Activated naive CD4-positive, alpha-beta T cell treated with anti-CD3 and anti-CD28 coated beads, Interleukin-2, amount 50 U/mL, for 72 hours (primary cell): ENCODE results near the gene LENEP. TPM values are rescaled to one million over a fixed set of nuclear protein-coding genes. Genes with fewer than 3 reads are reported as not detected.

Experiments used
- ATAC-seq, 2 donors: fragments of 150-1000 bp; cut with Tn5 transposase; 2 replicates each; pipeline ENCODE4 v1.10.0; 2021; ENCODE audit warnings: mild to moderate bottlenecking in 2 of 2, moderate library complexity in 2 of 2
- DNase-seq, 2 donors: peaks; one replicate each; pipeline ENCODE4 v3.0.0; 2021 to 2022; ENCODE audit warnings: low spot score in 2 of 2
- H3K27ac Mint-ChIP-seq, 2 donors: one replicate each; pipeline ENCODE4 v1.8.0; 2022; ENCODE audit warnings: mild to moderate bottlenecking in 2 of 2, mixed read lengths in 2 of 2
- H3K36me3 Mint-ChIP-seq, 2 donors: one replicate each; pipeline ENCODE4 v1.8.0; 2022; ENCODE audit warnings: mixed read lengths in 2 of 2
- H3K9me3 Mint-ChIP-seq, 2 donors: one replicate each; pipeline ENCODE4 v1.8.0; 2022; ENCODE audit warnings: mixed read lengths in 2 of 2
- total RNA-seq, 2 donors: library from RNA; stranded (reverse); gene quantifications; one replicate each; pipeline ENCODE4 v1.2.3, GENCODE V29; 2022

The LENEP gene
- total RNA-seq, 2 donors from 2014 or later, result 0.66 to 0.68 TPM

GRCh38 chr1:154957091-154957657 lies 36.2 kb upstream of the LENEP start:
- Mint-ChIP-seq H3K36me3 (peaks cover 16 to 26% of the 10 kb centered on the region in 2 donors), H3K27ac (peak overlapping the region; percentile 97 to 100), H3K9me3 (no peaks in the 10 kb centered on the region)
- ATAC-seq (no peak), DNase-seq (no peak)

DNA sequence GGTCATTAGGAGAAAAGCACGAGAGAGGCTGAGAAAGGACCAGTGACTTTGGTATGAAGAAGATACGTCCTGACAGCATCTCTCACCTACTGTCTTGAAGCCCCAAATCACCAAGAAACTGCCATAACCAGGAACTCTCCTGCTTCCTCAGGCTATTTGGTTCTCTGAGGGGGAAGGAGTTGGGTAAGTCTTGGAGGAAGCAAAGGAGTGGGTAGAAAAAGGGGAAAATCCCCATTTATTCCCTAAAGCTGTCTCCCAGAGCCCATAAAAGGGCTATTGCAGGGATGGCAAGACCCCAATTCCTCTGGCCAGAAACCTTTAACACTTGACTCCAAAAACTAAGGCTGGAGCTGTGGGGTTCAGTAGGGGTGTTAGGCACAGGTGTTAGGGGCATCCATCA lies 35.4 kb upstream of the LENEP start:
- DNase-seq, result no peak
- no peaks in the 10 kb centered on the region for H3K9me3 Mint-ChIP-seq
- no peak for ATAC-seq
- peaks cover 18 to 24% of the 10 kb centered on the region in 2 donors for H3K36me3 Mint-ChIP-seq
- peak overlapping the region in 1 of 2 donors; percentile 91 for H3K27ac Mint-ChIP-seq

DNA sequence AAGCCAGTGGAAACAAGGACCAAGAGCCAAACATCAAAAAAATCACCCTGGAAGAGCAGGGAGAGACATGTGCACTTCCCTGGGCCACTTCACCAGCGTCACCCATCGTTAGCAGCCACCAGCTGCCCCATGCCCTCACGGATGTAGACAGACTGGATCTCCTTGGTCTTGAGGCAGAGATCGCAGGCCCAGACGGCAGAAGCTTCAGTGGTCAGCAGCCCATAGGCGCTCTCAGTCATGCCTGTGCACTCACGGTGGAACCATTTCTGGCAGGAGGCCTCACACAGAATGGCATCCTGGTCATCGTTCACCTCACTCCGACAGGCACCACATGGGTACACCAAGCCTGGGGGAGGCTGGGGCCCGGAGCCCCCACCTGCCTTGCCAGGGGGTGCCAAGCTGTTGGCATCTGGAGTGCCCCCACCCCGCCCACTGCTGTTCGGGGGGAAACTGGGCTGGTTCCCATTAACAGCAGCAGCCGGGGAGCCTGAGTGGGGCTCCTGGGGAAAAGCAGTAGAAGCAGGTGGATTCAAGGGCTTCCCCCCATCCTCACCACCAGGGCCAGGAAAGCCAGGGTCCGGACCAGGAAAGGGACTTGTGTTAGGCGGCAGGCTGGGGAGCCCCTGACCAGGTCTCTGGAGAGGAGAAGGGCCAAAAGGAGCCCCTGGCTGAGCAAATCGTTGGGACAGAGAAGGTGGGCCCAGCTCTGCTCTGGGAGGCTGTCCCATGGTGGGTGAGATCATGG lies 34.5 kb upstream of the LENEP start:
- DNase-seq (no peak), ATAC-seq (no peak)
- Mint-ChIP-seq H3K27ac (peak overlapping the region; percentile 82 to 91), H3K9me3 (no peaks in the 10 kb centered on the region), H3K36me3 (peaks cover 15 to 24% of the 10 kb centered on the region in 2 donors)

DNA sequence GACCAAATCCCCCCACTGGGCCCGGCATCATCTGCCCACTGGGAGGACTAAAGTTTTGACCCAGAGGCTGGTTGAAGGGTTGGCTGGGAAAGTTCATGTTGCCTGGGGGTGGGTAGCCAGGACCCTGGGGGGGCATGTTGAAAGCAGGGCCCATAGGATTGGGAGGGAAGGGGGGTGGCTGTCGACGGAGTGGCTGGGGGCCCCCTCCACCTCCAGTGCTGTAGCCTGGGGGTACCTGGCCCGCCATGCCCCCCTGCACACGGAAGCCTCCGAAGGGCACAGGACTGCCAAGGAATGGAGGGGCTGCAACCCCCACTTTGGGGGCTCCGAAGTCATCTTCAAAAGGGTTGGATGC lies 34.0 kb upstream of the LENEP start:
- ATAC-seq (no peak), DNase-seq (no peak)
- peak overlapping the region; percentile 82 to 91 for H3K27ac Mint-ChIP-seq
- H3K36me3 Mint-ChIP-seq, result peaks cover 15 to 24% of the 10 kb centered on the region in 2 donors
- H3K9me3 Mint-ChIP-seq, result no peaks in the 10 kb centered on the region

- DNase-seq (no peak), ATAC-seq (no peak)
- Mint-ChIP-seq H3K9me3 (no peaks in the 10 kb centered on the region), H3K27ac (peak overlapping the region; percentile 91 to 95), H3K36me3 (peaks cover 15 to 24% of the 10 kb centered on the region in 2 donors)
These were observed 32.8 kb upstream of the LENEP start for GRCh38 chr1:154960446-154961136.

DNA sequence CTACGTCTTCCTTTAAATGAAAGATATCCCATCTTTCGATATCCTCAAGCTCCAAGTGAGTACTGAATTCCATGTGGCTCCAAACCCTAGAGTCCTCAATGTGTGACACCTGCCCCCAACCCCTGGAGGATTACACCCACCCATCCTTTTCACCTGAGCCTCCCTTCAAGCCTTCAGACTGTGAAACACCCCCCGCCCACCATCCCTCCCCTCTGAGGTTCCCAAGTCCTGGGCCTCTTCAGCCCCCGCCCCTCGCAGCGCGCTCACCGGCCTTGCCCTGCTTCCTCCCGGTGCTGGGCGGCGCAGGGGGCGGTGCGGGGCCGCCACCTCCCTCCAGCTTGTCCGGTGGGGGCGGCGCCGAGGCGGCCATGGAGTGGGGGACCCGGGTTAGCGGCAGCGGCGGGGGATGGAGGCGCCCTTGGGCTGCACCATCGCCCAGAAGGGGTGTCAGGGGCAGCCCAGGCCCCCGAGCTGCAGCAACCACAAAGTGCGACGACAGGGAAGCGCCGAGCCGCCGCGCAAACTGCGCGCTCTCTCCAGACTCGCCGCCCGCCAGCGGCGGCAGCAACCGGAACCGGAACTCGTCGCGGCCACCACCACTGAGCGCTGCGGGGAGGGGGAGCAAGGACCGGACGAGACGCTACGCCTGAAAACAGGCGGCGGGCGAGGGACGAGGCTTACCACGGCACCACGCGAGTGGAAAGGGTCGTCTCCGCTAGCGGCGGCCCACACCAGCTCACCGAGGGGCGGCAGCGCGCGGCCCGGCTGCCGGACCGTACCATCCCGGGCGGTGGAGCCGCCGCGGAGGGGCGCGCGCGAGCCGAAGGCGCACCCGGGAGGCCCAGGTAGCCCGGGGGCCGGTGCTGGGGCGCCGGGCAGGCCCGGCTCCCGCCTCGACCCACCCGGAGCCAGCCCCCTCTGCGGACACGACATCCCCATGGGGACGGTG lies 31.9 kb upstream of the LENEP start, which contains the start of gene PYGO2:
Gene PYGO2 (minus strand): TSS at position 576 of the 949 bp plus-strand sequence. CDS start 206 bp downstream, at position 370.
- H3K36me3 Mint-ChIP-seq, result peaks cover 15 to 24% of the 10 kb centered on the region in 2 donors
- no peaks in the 10 kb centered on the region for H3K9me3 Mint-ChIP-seq
- H3K27ac Mint-ChIP-seq, result peak within 1 kb of the TSS; percentile 91 to 95
- DNase-seq, result peak; percentile 86 to 88
- peak; percentile 87 to 92 for ATAC-seq

- peaks cover 15 to 24% of the 10 kb centered on the region in 2 donors for H3K36me3 Mint-ChIP-seq
- ATAC-seq, result peak; percentile 12 to 23
These were observed 31.1 kb upstream of the LENEP start for GRCh38 chr1:154962156-154962749.

DNA sequence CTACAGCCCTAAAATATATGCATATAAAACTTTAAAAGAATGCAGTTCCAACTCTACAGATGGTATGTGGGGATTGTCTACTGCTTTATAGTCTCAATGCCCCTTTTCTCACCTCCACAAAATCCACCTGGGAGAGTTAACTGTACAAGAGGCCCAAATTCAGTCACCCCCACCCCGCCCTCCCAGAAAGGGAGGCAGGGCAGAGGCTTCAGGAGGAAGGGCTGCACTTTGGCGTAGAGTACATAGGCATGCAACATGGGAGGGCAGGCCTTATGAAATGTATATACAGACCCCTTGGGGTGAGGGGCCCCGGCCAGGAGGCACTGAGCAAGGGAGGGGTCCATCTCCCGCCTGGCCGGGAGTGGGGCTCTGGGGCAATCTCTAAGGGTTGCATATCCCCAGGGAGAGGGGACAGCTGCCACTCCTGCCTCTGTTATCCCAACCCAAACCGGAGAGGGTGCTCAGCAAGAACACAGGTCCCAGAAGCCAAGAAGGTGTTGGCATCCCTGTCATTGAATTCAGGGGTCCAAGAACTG lies 30.5 kb upstream of the LENEP start:
- H3K36me3 Mint-ChIP-seq, result peaks cover 15 to 24% of the 10 kb centered on the region in 2 donors
- H3K9me3 Mint-ChIP-seq, result no peaks in the 10 kb centered on the region
- ATAC-seq, result no peak
- DNase-seq, result no peak
- peak overlapping the region in 1 of 2 donors; percentile 91 for H3K27ac Mint-ChIP-seq

More at GRCh38 chr1:154962156-154962749, 31.1 kb upstream of the LENEP start:
- DNase-seq, result no peak
- no peaks in the 10 kb centered on the region for H3K9me3 Mint-ChIP-seq
- peak overlapping the region; percentile 91 to 92 for H3K27ac Mint-ChIP-seq

- no peak for DNase-seq
- no peaks in the 10 kb centered on the region for H3K9me3 Mint-ChIP-seq
- peaks cover 10 to 24% of the 10 kb centered on the region in 2 donors for H3K36me3 Mint-ChIP-seq
- H3K27ac Mint-ChIP-seq, result peak overlapping the region; percentile 28 to 85
- ATAC-seq, result no peak
These were observed 29.7 kb upstream of the LENEP start for GRCh38 chr1:154963643-154964042.

- DNase-seq (no peak), ATAC-seq (no peak)
- Mint-ChIP-seq H3K36me3 (peaks cover 9 to 24% of the 10 kb centered on the region in 2 donors), H3K9me3 (no peaks in the 10 kb centered on the region), H3K27ac (peak overlapping the region; percentile 61 to 85)
These were observed 29.0 kb upstream of the LENEP start for GRCh38 chr1:154964359-154964758.

- no peak for DNase-seq
- Mint-ChIP-seq H3K36me3 (peaks cover 2 to 11% of the 10 kb centered on the region in 2 donors), H3K9me3 (no peaks in the 10 kb centered on the region), H3K27ac (no peak overlapping the region)
- ATAC-seq, result no peak
These were observed 27.3 kb upstream of the LENEP start for GRCh38 chr1:154966111-154966510.

DNA sequence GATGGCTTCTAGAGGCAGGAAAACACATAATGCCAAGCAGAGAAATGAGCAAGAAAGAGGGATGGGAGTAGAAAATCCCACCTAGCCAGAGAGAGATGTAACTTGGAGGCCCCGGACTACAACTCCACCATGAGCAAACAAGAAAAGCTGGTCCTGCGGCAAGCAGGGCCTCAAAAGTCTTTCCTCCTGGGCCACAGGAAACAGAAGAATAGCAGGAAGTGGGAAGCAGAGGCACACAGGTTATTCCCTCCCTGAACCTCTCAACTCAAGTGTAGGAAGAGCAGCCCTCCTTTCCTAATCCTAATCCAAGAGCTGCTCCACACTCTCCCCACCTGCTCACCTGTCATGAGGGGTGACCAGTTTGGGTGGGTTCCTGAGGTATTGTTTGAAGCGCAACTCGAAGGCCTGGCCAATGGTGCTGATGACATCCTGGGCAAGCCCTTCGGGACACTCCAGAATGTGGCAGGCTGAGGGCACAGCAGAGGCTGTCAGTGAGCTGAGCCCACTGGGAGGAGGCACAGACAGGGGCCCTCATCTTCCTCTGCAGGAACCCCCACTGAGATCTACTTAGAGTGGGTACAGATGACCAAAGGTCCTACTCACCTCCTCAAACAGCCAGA lies 25.9 kb upstream of the LENEP start:
- H3K36me3 Mint-ChIP-seq, result peaks cover 6 to 9% of the 10 kb centered on the region in 2 donors

DNA sequence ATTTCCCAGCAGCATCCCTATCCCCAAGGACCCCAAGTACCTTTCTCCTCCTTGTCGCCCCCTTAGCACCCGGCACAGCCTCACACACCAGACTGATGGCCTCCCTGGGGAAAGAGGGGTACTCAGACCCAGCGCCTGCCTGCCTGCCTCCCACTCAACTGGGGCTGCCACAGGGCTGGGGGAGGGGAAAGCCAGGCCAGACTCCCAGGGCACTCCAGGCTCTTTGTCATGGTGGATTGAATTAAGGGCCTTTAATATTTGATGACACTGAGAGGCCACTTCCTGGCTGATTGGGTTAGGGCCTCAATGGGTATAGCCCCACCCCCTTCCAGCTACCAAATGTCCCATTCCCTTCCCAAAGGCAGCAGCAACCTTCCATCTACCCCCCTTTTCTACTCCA lies 24.7 kb upstream of the LENEP start:
- H3K9me3 Mint-ChIP-seq, result no peaks in the 10 kb centered on the region
- DNase-seq, result no peak
- H3K27ac Mint-ChIP-seq, result peak overlapping the region; percentile 69 to 94
- peaks cover 0 to 10% of the 10 kb centered on the region in 2 donors for H3K36me3 Mint-ChIP-seq
- ATAC-seq, result no peak

More for the DNA sequence above, 25.9 kb upstream of the LENEP start:
- DNase-seq (no peak), ATAC-seq (no peak)
- H3K9me3 Mint-ChIP-seq, result no peaks in the 10 kb centered on the region
- peak overlapping the region; percentile 69 to 94 for H3K27ac Mint-ChIP-seq

DNA sequence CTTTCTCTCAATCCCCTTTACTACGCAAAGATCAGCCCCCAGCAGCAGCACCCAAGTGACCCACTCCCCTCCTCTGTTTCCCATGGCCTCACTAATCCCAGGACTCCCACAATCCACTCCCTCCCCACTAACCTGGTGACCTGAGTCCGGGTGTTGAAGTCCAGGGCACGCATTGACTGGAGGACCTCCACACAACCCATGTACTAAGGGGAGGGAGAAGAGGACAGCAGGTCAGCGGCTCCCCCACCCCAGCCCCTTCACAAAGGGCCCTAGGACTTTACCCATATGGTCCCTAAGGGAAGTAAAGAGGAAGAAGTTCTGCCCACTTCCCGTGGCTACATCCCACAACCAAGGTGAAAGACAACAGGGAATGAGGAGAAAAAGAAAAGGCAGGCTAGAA lies 24.1 kb upstream of the LENEP start:
- no peak for ATAC-seq
- DNase-seq, result no peak
- H3K9me3 Mint-ChIP-seq, result no peaks in the 10 kb centered on the region
- peak overlapping the region; percentile 69 to 94 for H3K27ac Mint-ChIP-seq
- H3K36me3 Mint-ChIP-seq, result peaks cover 0 to 10% of the 10 kb centered on the region in 2 donors

DNA sequence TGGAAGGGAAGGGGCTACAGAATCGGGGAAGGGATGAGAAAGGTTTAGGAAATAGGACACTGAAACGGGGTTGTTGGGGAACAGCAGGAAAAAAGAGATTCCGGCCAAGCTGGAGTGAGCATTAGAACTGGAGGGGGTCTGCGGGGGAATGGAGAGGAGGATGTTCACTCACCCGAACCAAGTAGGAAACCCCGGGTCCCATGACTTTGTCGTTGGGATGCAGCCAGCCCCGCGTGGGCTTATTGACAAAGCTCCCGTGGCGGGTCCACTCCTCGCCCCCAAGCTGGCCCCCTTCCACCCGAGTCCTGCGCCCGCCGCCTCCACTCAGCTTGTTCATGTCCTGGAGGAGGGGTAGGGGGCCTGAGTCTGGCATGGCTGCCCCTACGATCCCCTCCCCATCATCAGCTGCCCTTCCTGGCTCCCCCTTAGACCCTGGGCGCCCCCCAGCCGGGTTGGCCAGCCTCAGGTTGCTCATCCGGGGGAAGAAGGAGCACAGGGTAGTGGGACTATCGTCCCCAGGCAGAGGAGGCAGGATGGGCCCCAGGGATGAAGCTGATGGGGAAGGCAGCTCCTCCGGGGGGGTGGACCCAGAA lies 23.4 kb upstream of the LENEP start:
- Mint-ChIP-seq H3K27ac (peak overlapping the region; percentile 30 to 69), H3K36me3 (peaks cover 0 to 10% of the 10 kb centered on the region in 2 donors), H3K9me3 (no peaks in the 10 kb centered on the region)
- ATAC-seq (no peak), DNase-seq (no peak)
